ENCODE results near the gene RIPPLY3.

The RIPPLY3 gene

DNA sequence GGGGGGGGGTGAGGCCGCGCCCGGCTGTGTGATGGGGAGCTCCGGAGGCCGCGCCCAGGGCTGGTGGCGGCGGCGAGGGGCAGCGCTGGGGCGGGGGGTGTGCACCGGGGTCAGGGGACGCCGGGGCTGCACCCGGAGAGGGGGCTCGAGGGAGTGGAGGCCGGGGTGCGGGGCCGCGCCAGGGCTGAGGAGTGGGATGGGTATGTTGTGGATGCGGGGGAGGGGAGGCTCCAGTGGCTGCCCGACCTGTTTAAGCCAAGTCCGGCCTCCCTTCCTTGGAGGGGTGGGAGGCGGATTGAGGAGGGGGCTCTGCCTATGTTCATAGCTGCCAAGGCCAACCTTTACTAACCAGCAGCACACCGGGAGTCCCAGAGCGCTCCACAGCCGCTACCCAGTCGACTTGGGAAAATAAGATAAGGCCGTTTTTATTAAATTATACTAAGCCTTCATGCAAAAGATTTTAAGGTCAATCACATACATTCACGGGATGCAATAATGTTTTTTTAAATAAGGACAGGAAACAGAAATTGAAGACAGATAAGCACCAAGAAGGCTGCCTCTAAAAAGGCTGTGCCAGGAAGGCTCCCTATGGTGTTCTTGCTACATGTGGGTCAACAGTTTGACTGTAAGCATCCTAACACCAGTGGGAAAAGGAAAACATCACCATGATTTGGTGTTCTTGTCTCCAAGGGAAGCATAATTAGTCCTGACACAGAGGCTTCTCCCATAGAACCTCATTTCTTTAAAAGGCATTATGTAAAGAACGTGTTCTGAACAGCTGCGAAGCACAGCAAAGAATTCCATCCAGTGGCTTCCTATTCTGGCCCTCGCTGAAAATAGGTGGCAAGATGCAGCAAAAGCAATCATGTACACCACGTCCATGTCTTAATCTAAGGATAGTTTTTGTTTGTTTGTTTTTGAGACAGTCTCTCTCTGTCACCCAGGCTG is 39.4 kb upstream of the RIPPLY3 start (continued):
- TF ChIP-seq ZBTB20 (tag by site-specific recombination; IDR thresholded peaks at IDR 0.05) (peak; percentile 19; the same call in 1 of the 2 replicates), ZNF37A (tag by site-specific recombination; IDR thresholded peaks at IDR 0.05) (no peak), ZNF544 (tag by site-specific recombination; IDR thresholded peaks at IDR 0.05) (no peak), ZNF785 (tag by site-specific recombination; IDR thresholded peaks at IDR 0.05) (no peak), WT1 (tag by site-specific recombination; IDR thresholded peaks at IDR 0.05) (peak; percentile 36; the same call in 1 of the 2 replicates), BCL11A (tag by site-specific recombination; IDR thresholded peaks at IDR 0.05; ENCODE audit: low read depth) (no peak), GLI4 (tag by site-specific recombination; IDR thresholded peaks at IDR 0.05) (no peak), ZNF843 (tag by site-specific recombination; IDR thresholded peaks at IDR 0.05) (no peak), KLF8 (tag by site-specific recombination; IDR thresholded peaks at IDR 0.05) (peak; percentile 30; the same call in 1 of the 2 replicates), YY1 (tag by site-specific recombination; IDR thresholded peaks at IDR 0.05) (no peak), ZNF354C (tag by site-specific recombination; IDR thresholded peaks at IDR 0.05; ENCODE audit: borderline replicate concordance, low read depth) (no peak), ZNF239 (tag by site-specific recombination; IDR thresholded peaks at IDR 0.05) (no peak), ZNF350 (tag by site-specific recombination; IDR thresholded peaks at IDR 0.05) (peak; percentile 99), ZNF626 (tag by site-specific recombination; IDR thresholded peaks at IDR 0.05) (no peak), ZNF433 (tag by site-specific recombination; IDR thresholded peaks at IDR 0.05; ENCODE audit: low read depth) (no peak), ZNF138 (tag by site-specific recombination; IDR thresholded peaks at IDR 0.05; ENCODE audit: borderline replicate concordance) (no peak)
- TF ChIP-seq, protein P1, sequence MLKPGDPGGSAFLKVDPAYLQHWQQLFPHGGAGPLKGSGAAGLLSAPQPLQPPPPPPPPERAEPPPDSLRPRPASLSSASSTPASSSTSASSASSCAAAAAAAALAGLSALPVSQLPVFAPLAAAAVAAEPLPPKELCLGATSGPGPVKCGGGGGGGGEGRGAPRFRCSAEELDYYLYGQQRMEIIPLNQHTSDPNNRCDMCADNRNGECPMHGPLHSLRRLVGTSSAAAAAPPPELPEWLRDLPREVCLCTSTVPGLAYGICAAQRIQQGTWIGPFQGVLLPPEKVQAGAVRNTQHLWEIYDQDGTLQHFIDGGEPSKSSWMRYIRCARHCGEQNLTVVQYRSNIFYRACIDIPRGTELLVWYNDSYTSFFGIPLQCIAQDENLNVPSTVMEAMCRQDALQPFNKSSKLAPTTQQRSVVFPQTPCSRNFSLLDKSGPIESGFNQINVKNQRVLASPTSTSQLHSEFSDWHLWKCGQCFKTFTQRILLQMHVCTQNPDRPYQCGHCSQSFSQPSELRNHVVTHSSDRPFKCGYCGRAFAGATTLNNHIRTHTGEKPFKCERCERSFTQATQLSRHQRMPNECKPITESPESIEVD (tag by site-specific recombination; IDR thresholded peaks at IDR 0.05): no peak
- TF ChIP-seq, protein P2, sequence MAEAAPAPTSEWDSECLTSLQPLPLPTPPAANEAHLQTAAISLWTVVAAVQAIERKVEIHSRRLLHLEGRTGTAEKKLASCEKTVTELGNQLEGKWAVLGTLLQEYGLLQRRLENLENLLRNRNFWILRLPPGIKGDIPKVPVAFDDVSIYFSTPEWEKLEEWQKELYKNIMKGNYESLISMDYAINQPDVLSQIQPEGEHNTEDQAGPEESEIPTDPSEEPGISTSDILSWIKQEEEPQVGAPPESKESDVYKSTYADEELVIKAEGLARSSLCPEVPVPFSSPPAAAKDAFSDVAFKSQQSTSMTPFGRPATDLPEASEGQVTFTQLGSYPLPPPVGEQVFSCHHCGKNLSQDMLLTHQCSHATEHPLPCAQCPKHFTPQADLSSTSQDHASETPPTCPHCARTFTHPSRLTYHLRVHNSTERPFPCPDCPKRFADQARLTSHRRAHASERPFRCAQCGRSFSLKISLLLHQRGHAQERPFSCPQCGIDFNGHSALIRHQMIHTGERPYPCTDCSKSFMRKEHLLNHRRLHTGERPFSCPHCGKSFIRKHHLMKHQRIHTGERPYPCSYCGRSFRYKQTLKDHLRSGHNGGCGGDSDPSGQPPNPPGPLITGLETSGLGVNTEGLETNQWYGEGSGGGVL (tag by site-specific recombination; IDR thresholded peaks at IDR 0.05): peak; percentile 75
- TF ChIP-seq, protein P3, sequence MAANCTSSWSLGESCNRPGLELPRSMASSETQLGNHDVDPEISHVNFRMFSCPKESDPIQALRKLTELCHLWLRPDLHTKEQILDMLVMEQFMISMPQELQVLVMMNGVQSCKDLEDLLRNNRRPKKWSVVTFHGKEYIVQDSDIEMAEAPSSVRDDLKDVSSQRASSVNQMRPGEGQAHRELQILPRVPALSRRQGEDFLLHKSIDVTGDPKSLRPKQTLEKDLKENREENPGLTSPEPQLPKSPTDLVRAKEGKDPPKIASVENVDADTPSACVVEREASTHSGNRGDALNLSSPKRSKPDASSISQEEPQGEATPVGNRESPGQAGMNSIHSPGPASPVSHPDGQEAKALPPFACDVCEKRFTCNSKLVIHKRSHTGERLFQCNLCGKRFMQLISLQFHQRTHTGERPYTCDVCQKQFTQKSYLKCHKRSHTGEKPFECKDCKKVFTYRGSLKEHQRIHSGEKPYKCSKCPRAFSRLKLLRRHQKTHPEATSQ (tag by site-specific recombination; IDR thresholded peaks at IDR 0.05): no peak; the same call in 1 of the 2 replicates
- TF ChIP-seq, protein P4, sequence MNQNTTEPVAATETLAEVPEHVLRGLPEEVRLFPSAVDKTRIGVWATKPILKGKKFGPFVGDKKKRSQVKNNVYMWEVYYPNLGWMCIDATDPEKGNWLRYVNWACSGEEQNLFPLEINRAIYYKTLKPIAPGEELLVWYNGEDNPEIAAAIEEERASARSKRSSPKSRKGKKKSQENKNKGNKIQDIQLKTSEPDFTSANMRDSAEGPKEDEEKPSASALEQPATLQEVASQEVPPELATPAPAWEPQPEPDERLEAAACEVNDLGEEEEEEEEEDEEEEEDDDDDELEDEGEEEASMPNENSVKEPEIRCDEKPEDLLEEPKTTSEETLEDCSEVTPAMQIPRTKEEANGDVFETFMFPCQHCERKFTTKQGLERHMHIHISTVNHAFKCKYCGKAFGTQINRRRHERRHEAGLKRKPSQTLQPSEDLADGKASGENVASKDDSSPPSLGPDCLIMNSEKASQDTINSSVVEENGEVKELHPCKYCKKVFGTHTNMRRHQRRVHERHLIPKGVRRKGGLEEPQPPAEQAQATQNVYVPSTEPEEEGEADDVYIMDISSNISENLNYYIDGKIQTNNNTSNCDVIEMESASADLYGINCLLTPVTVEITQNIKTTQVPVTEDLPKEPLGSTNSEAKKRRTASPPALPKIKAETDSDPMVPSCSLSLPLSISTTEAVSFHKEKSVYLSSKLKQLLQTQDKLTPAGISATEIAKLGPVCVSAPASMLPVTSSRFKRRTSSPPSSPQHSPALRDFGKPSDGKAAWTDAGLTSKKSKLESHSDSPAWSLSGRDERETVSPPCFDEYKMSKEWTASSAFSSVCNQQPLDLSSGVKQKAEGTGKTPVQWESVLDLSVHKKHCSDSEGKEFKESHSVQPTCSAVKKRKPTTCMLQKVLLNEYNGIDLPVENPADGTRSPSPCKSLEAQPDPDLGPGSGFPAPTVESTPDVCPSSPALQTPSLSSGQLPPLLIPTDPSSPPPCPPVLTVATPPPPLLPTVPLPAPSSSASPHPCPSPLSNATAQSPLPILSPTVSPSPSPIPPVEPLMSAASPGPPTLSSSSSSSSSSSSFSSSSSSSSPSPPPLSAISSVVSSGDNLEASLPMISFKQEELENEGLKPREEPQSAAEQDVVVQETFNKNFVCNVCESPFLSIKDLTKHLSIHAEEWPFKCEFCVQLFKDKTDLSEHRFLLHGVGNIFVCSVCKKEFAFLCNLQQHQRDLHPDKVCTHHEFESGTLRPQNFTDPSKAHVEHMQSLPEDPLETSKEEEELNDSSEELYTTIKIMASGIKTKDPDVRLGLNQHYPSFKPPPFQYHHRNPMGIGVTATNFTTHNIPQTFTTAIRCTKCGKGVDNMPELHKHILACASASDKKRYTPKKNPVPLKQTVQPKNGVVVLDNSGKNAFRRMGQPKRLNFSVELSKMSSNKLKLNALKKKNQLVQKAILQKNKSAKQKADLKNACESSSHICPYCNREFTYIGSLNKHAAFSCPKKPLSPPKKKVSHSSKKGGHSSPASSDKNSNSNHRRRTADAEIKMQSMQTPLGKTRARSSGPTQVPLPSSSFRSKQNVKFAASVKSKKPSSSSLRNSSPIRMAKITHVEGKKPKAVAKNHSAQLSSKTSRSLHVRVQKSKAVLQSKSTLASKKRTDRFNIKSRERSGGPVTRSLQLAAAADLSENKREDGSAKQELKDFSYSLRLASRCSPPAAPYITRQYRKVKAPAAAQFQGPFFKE (tag by site-specific recombination; IDR thresholded peaks at IDR 0.05; ENCODE audit: borderline replicate concordance): no peak
- TF ChIP-seq, protein P5, sequence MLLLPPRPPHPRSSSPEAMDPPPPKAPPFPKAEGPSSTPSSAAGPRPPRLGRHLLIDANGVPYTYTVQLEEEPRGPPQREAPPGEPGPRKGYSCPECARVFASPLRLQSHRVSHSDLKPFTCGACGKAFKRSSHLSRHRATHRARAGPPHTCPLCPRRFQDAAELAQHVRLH (tag by site-specific recombination; IDR thresholded peaks at IDR 0.05): no peak
- TF ChIP-seq, protein P6, sequence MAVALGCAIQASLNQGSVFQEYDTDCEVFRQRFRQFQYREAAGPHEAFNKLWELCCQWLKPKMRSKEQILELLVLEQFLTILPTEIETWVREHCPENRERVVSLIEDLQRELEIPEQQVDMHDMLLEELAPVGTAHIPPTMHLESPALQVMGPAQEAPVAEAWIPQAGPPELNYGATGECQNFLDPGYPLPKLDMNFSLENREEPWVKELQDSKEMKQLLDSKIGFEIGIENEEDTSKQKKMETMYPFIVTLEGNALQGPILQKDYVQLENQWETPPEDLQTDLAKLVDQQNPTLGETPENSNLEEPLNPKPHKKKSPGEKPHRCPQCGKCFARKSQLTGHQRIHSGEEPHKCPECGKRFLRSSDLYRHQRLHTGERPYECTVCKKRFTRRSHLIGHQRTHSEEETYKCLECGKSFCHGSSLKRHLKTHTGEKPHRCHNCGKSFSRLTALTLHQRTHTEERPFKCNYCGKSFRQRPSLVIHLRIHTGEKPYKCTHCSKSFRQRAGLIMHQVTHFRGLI (tag by site-specific recombination; IDR thresholded peaks at IDR 0.05): peak; percentile 37; the same call in 1 of the 2 replicates

Measured in HEK293 (cell line).